ENCODE measurements around the gene AKR7A2. TPM values are rescaled to one million over a fixed set of nuclear protein-coding genes. Genes with fewer than 3 reads are reported as not detected.
A peak's percentile ranks its signal among the peaks of the same experiment; 100 is the strongest.

The AKR7A2 gene
- 10 to 100 TPM; 29.7 to 41.9 (median 40.0) TPM for total RNA-seq
- 25.9 TPM for polyA plus RNA-seq
- long read RNA-seq, donor 1, transcript AKR7A2-201 (7 exons, 1,362 nt) = major isoform, 91 of 95 reads
- long read RNA-seq, donor 1, partial matches to known transcripts = 0 of 95 reads
- long read RNA-seq, donor 1, other reads (novel, unspliced or antisense) = 4 of 95 reads
- long read RNA-seq, donor 2, transcript AKR7A2-201 (7 exons, 1,362 nt) = major isoform, 70 of 72 reads
- long read RNA-seq, donor 2, partial matches to known transcripts = 0 of 72 reads
- long read RNA-seq, donor 2, other reads (novel, unspliced or antisense) = 2 of 72 reads
- long read RNA-seq, donor 3, transcript AKR7A2-201 (7 exons, 1,362 nt) = major isoform, 162 of 169 reads
- long read RNA-seq, donor 3, partial matches to known transcripts = 1 of 169 reads
- long read RNA-seq, donor 3, other reads (novel, unspliced or antisense) = 6 of 169 reads
- long read RNA-seq, donor 4, transcript AKR7A2-201 (7 exons, 1,362 nt) = major isoform, 48 of 50 reads
- long read RNA-seq, donor 4, partial matches to known transcripts = 0 of 50 reads
- long read RNA-seq, donor 4, other reads (novel, unspliced or antisense) = 2 of 50 reads

DNA sequence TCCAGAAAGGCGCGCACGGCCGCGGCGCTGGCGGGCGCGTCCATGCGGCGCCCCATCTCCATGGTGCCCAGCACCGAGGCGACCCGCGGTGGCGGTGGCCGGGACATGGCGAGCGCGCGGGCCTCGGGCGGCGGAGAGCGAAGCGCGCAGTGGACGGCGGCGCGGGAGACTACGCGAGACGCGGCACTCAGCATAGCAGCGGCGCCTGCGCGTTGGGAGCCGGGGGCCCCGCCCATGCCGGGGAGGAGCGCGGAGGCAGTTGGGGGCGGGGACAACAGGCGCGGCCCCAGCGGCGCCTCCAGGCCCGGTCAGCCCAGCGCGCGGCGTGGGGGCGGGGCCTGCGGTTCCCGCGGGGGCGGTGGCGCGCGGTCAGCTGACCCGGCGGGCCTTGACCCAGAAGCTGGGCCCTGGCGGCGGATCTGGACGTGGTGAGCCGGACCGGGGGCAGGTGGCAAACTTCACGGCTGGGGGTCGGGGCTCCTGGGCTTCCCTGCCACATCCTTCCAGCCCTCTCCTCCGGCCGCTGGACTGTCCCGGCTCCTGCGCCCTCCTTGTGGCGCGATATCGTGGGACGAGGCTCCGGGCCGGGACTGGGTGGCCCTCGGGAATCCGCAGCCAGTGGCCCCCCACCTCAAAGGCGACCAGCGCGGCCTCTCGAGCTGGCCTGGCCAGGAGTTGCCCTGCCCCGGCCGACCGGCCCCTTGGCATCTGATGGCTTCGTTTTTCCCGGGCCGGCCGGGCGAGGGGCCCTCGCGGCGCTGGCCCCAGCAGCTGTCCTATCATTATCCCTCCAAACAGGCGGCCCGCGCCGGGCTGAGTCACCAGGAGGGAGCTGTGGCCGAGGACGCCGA, at the start of gene AKR7A2, which contains the start of gene SLC66A1:
Gene AKR7A2 (minus strand): TSS at position 214 of the 851 bp plus-strand sequence. CDS start 20 bp downstream, at position 194.
Gene SLC66A1 (plus strand): TSS at position 396 of the 851 bp plus-strand sequence. CDS start 5,352 bp downstream, outside the sequence.
- DNase-seq (peak; percentile 93 to 98 (median 97)), ATAC-seq (peak; percentile 95 to 97)
- peak within 1 kb of the TSS; percentile 65 for H3K4me3 ChIP-seq (ENCODE audit: low read length)
- no peaks in the 10 kb centered on the region for H3K4me1 ChIP-seq (ENCODE audit: control insufficient read depth, insufficient read depth, low read length)
- no peaks in the 10 kb centered on the region for H3K27me3 ChIP-seq (ENCODE audit: control insufficient read depth, insufficient read depth)
- intact Hi-C loops (cut with DNase I) = no loop called here
- under 1% methylated on average over 105 of the region's 105 CpGs for WGBS
- no peaks in the 10 kb centered on the region for H3K9me3 ChIP-seq (ENCODE audit: control insufficient read depth, low read length)
- peak within 1 kb of the TSS; percentile 69 for H3K27ac ChIP-seq (ENCODE audit: low read length)

DNA sequence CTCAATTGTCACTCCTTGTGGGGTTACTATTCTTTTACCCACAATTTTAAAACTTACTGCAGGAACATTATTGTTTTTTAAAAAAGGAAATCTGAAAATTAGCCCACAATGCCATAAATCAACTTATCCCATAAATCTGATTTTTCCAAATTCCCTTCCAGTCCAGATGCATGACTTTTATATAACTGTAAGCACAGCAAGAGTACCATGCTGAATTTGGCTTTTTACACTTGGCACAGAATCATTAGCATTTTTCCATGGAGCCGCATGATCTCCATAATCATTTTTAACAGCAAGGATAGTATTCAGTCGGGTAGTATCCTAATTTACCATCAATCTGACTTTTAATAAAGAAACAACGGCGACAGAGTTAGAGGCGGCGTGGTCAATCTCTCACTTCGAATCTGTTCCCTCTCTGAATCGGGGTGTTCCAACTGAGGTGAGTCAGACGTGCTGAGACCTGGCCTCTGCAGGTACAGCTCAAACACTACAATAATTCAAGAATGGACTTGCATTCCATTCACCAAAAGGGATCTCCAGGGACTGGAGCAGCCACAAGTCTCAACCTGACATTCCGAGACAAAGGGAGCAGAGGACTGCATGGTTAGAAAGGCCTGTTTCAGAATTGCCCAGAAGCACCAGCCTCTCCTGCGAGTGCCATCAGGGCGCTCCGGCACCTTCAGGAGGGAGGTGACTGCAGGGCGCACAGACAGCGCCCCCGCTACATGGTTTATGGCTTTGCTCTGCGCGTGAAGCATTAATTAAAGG, 49.1 kb upstream of the AKR7A2 start:
- intact Hi-C loops (cut with DNase I) = no loop called here
- peaks cover 3% of the 10 kb centered on the region for H3K4me1 ChIP-seq (ENCODE audit: control insufficient read depth, insufficient read depth, low read length)

DNA sequence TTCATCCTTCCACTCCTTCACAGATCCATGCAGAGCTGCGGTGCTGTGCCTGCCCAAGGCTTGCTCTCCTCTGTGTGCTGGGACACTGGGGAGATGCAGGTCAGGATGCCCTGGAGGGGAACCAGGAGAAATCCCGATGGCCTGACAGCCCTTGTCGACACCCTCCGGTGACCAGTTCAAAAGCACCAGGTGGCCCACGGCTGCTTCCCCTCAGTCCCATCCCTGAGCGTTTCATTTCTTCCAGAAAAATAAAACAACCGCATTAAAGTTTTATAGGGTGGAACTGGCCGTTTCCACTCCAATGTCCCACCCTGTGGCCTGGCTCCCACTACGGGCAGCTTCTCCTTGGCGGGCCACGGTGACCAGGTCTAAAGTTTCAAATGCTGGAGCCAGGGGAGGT, 48.5 kb upstream of the AKR7A2 start:
- no peaks in the 10 kb centered on the region for H3K27me3 ChIP-seq (ENCODE audit: control insufficient read depth, insufficient read depth)
- DNase-seq = peak in 1 of 3 donors; percentile 29
- intact Hi-C loops (cut with DNase I) = no loop called here
- WGBS = 62% methylated on average over 11 of the region's 11 CpGs
- H3K27ac ChIP-seq (ENCODE audit: low read length) = no peak overlapping the region
- peak in 1 of 2 donors; percentile 11 for ATAC-seq
- H3K4me3 ChIP-seq (ENCODE audit: low read length) = no peak overlapping the region
- H3K4me1 ChIP-seq (ENCODE audit: control insufficient read depth, insufficient read depth, low read length) = peaks cover 3% of the 10 kb centered on the region
- no peaks in the 10 kb centered on the region for H3K9me3 ChIP-seq (ENCODE audit: control insufficient read depth, low read length)

More for the DNA sequence above, 49.1 kb upstream of the AKR7A2 start:
- 86% methylated on average over 18 of the region's 18 CpGs for WGBS
- Histone ChIP-seq H3K9me3 (ENCODE audit: control insufficient read depth, low read length) (no peaks in the 10 kb centered on the region), H3K27me3 (ENCODE audit: control insufficient read depth, insufficient read depth) (no peaks in the 10 kb centered on the region), H3K4me3 (ENCODE audit: low read length) (no peak overlapping the region), H3K27ac (ENCODE audit: low read length) (no peak overlapping the region)
- no peak for ATAC-seq
- peak in 2 of 3 donors; percentile 18 to 27 for DNase-seq

DNA sequence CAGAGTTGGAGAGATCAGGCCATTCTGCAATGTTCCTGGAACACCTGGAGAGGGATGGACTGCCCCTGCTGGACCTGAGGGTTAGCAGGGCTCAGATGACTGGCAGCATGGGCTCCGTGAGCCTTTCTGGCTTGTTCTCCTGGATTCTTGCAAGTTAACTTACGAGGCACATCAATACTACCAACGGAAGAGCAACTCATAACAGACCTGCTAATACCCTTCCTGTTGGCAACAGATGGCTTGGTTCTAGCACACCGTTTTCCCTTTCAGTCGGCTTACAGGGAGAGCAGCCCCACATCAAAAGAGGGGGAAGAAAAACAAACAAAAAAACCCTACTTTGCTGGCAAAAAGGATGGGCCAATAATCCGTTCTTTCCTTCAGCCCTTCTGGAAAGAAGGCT, 48.1 kb upstream of the AKR7A2 start:
- Histone ChIP-seq H3K27me3 (ENCODE audit: control insufficient read depth, insufficient read depth) (no peaks in the 10 kb centered on the region), H3K4me1 (ENCODE audit: control insufficient read depth, insufficient read depth, low read length) (peaks cover 3% of the 10 kb centered on the region), H3K9me3 (ENCODE audit: control insufficient read depth, low read length) (no peaks in the 10 kb centered on the region), H3K27ac (ENCODE audit: low read length) (no peak overlapping the region), H3K4me3 (ENCODE audit: low read length) (no peak overlapping the region)
- no peak for DNase-seq
- intact Hi-C loops (cut with DNase I) = no loop called here
- no peak for ATAC-seq
- WGBS = 49% methylated on average over 6 of the region's 6 CpGs

DNA sequence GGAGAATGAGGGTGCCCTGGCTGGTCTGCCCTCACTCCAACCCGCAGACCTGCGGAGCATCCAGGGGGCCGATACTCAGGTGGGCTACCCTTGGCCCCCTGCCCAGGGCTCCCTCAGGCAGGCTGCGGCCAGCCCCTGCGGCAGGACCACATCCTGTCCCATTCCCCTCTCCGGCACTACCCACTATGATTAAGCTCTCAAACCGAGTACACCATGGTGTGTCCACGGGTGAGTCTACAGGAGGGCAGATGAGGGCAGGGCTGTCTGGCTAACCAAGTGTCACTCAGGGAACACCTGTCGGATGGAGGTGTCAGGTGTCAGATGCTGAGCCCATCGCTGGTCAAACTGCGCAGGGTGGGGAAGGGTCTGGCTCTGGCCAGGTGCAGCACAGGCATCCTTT, 47.4 kb upstream of the AKR7A2 start:
- intact Hi-C loops (cut with DNase I) = no loop called here

DNA sequence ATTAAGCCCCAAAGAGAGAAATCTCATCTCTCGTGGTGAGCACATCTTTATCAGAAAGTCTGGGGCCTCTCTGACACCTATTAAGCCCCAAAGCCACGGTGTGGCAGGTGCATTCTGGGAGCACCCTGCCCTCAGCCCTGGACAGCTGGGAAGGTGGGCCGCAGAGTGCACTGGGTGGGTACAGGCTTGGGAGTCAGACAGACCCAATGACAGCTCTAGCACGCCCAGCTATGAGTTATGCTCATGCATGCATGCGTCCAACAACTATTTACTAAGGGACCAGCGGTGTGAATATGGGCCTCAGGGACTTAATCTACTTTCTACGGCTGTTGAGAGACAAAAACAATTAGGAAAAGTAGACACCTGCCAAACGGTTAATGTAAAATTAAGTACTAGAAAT, 46.8 kb upstream of the AKR7A2 start:
- Histone ChIP-seq H3K4me3 (ENCODE audit: low read length) (no peak overlapping the region), H3K9me3 (ENCODE audit: control insufficient read depth, low read length) (no peaks in the 10 kb centered on the region), H3K4me1 (ENCODE audit: control insufficient read depth, insufficient read depth, low read length) (peaks cover 1% of the 10 kb centered on the region), H3K27me3 (ENCODE audit: control insufficient read depth, insufficient read depth) (no peaks in the 10 kb centered on the region), H3K27ac (ENCODE audit: low read length) (no peak overlapping the region)
- ATAC-seq = no peak
- peak in 1 of 3 donors; percentile 36 for DNase-seq
- intact Hi-C loops (cut with DNase I) = no loop called here
- WGBS = 87% methylated on average over 8 of the region's 8 CpGs

More for the DNA sequence above, 47.4 kb upstream of the AKR7A2 start:
- H3K4me1 ChIP-seq (ENCODE audit: control insufficient read depth, insufficient read depth, low read length) = peaks cover 3% of the 10 kb centered on the region
- H3K27me3 ChIP-seq (ENCODE audit: control insufficient read depth, insufficient read depth) = no peaks in the 10 kb centered on the region
- H3K27ac ChIP-seq (ENCODE audit: low read length) = no peak overlapping the region
- no peak overlapping the region for H3K4me3 ChIP-seq (ENCODE audit: low read length)
- ATAC-seq = no peak
- WGBS = 84% methylated on average over 11 of the region's 11 CpGs
- peak in 1 of 3 donors; percentile 30 for DNase-seq
- no peaks in the 10 kb centered on the region for H3K9me3 ChIP-seq (ENCODE audit: control insufficient read depth, low read length)

DNA sequence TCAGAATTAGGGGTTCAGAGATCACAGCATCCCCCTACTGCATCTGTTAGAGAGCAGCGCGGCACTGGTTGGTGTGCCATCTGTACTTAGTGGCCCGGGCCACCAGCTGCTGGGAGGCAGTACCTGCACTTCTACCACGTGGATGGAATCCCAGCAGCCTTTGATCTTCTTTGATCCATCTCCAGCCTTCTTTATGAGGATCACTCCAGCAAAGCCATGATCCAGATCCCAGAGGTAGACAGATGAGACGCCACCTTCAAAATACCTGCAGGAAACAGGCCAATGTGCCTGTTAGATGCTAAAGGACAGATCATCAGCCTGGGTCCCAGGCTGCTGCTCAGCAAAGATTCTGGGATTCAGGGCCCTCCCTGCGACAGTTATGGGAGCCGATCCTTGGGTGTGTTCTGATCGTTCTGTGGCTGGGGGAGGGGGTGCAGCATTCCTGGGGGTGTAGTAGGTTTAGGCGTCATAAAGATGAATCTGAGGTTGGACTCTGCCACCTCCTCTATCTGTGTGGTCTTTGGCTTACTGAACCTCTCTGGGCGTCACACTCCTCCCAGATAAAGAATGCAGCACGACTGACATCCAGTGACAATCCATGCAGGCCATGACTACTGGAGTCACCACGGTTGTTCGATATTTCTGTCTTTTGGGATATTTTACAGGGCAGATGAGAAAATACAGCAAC, 45.5 kb upstream of the AKR7A2 start:
- H3K9me3 ChIP-seq (ENCODE audit: control insufficient read depth, low read length) = no peaks in the 10 kb centered on the region
- H3K4me3 ChIP-seq (ENCODE audit: low read length) = no peak overlapping the region
- H3K27ac ChIP-seq (ENCODE audit: low read length) = no peak overlapping the region
- WGBS = 87% methylated on average over 13 of the region's 13 CpGs
- no peaks in the 10 kb centered on the region for H3K27me3 ChIP-seq (ENCODE audit: control insufficient read depth, insufficient read depth)
- intact Hi-C loops (cut with DNase I) = no loop called here
- ATAC-seq (no peak), DNase-seq (peak in 1 of 3 donors; percentile 5)
- H3K4me1 ChIP-seq (ENCODE audit: control insufficient read depth, insufficient read depth, low read length) = no peaks in the 10 kb centered on the region

DNA sequence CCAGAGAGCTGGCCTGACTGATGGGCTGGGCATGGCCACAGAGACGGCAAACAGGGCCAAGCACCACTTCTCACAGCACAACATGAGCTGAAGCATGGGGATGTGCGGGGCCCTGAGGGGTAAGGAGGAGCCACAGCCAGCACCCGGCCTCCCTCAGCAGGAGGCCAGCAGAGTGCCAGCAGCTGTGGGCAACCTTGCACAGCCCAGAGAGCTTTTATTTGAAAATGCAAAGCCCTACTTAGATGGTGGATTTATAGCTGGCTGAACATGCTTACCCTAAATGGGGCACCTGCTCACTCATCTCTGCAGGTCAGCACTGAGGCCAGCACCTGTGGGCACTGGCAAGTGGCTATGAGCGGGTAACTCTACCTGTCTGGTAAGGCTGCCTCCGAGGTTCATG, 44.3 kb upstream of the AKR7A2 start:
- no peaks in the 10 kb centered on the region for H3K27me3 ChIP-seq (ENCODE audit: control insufficient read depth, insufficient read depth)
- no peak overlapping the region for H3K27ac ChIP-seq (ENCODE audit: low read length)
- DNase-seq = peak in 1 of 3 donors; percentile 37
- H3K9me3 ChIP-seq (ENCODE audit: control insufficient read depth, low read length) = no peaks in the 10 kb centered on the region
- WGBS = 81% methylated on average over 5 of the region's 5 CpGs
- ATAC-seq = no peak
- H3K4me1 ChIP-seq (ENCODE audit: control insufficient read depth, insufficient read depth, low read length) = no peaks in the 10 kb centered on the region
- intact Hi-C loops (cut with DNase I) = no loop called here
- no peak overlapping the region for H3K4me3 ChIP-seq (ENCODE audit: low read length)

DNA sequence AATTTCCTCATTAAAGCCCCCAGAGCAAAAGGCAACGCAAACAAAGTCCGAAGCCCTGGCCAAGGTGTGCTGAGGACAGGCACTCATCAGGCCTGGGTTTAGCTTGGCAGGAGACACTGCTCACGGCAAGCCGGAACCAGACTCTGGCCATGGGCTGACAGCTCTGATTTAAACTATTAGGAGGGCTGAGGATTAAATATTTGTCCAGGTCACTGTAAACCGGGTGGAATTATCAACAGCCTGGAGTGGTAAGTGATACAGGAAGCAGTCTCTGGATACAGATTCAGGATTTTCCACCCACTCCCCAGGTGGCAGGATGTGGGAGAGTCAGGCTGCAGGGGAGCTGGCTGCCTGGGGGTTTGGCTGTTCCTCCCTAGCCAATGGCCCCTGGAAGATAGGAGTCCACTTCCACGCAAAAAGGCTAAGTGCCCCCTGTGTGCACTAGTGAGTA, 42.6 kb upstream of the AKR7A2 start:
- no peak overlapping the region for H3K27ac ChIP-seq (ENCODE audit: low read length)
- WGBS = 65% methylated on average over 6 of the region's 6 CpGs

DNA sequence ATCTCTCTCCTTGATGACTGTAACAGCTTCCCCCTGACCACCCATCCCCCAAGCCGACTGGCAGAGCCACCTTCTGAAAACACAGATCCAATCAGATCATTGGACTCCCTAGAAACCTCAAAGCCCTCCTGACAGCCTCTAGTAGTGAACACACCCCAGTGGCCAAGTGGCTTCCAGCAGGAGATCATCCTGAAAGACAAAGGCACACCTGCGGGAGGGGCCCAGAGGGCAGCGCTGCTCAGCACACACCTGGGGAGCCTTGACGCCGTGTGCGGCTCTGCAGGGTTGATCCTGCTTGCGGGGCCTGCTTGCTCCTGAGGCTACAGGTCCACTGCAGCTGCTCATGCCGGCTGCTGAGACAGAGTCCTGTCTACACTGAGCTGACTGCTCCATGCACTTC, 41.7 kb upstream of the AKR7A2 start:
- no peaks in the 10 kb centered on the region for H3K9me3 ChIP-seq (ENCODE audit: control insufficient read depth, low read length)
- 72% methylated on average over 8 of the region's 8 CpGs for WGBS
- DNase-seq (peak in 1 of 3 donors; percentile 23), ATAC-seq (no peak)
- H3K4me1 ChIP-seq (ENCODE audit: control insufficient read depth, insufficient read depth, low read length) = no peaks in the 10 kb centered on the region
- intact Hi-C loops (cut with DNase I) = no loop called here
- no peak overlapping the region for H3K4me3 ChIP-seq (ENCODE audit: low read length)
- no peak overlapping the region for H3K27ac ChIP-seq (ENCODE audit: low read length)
- no peaks in the 10 kb centered on the region for H3K27me3 ChIP-seq (ENCODE audit: control insufficient read depth, insufficient read depth)

More for the DNA sequence above, 42.6 kb upstream of the AKR7A2 start:
- no peaks in the 10 kb centered on the region for H3K9me3 ChIP-seq (ENCODE audit: control insufficient read depth, low read length)
- no peaks in the 10 kb centered on the region for H3K4me1 ChIP-seq (ENCODE audit: control insufficient read depth, insufficient read depth, low read length)
- no peak for ATAC-seq
- H3K27me3 ChIP-seq (ENCODE audit: control insufficient read depth, insufficient read depth) = no peaks in the 10 kb centered on the region
- intact Hi-C loops (cut with DNase I) = no loop called here
- peak in 2 of 3 donors; percentile 1 to 12 for DNase-seq
- H3K4me3 ChIP-seq (ENCODE audit: low read length) = no peak overlapping the region

All from right cardiac atrium (tissue), 5 donors.